H1 (cell line): ENCODE data around the gene AIPL1. TPM values are rescaled to one million over a fixed set of nuclear protein-coding genes. Genes with fewer than 3 reads are reported as not detected.

ENCODE experiments used
- ATF3 ChIP-seq: IDR thresholded peaks from 2 replicates; pipeline ENCODE4 v1.6.1; 2011; ENCODE audit warnings: low read depth, mild to moderate bottlenecking, low read length; ENCODE audit not compliant: insufficient read depth
- BCL11A ChIP-seq, 2 experiments: IDR thresholded peaks; one replicate each; pipeline ENCODE4 v1.6.1; 2011; ENCODE audit warnings: low read depth in 2 of 2, low read length in 2 of 2, mild to moderate bottlenecking in 2 of 2
- CTBP2 ChIP-seq: IDR thresholded peaks from 2 replicates; pipeline ENCODE4 v1.7.0; 2011; ENCODE audit warnings: borderline replicate concordance, mild to moderate bottlenecking, moderate library complexity, mixed read lengths, low read length; ENCODE audit not compliant: insufficient read depth, insufficient read length
- EGR1 ChIP-seq: IDR thresholded peaks from 2 replicates; pipeline ENCODE4 v1.6.1; 2011; ENCODE audit warnings: low read depth, low read length, borderline replicate concordance
- HDAC2 ChIP-seq, 2 experiments: fragments of 300-600 bp in 1 of 2; sonication (generic) in 1 of 2; IDR thresholded peaks; 2 replicates each; pipeline ENCODE4 v1.6.1; 2011 to 2012; ENCODE audit warnings: low read depth in 2 of 2, low read length in 2 of 2, mild to moderate bottlenecking in 2 of 2, moderate library complexity in 2 of 2, borderline replicate concordance in 1 of 2, inconsistent platforms in 1 of 2
- POLR2A ChIP-seq, 2 experiments: IDR thresholded peaks; 1 replicate in 1 of 2; 2 replicates in 1 of 2; pipeline ENCODE4 v1.6.1; 2011; ENCODE audit warnings: low read depth in 2 of 2, low read length in 2 of 2, mild to moderate bottlenecking in 2 of 2; ENCODE audit errors: control extremely low read depth in 1 of 2
- POU5F1 ChIP-seq: IDR thresholded peaks from 2 replicates; pipeline ENCODE4 v1.6.1; 2011; ENCODE audit warnings: low read depth, mild to moderate bottlenecking, low read length, moderate library complexity
- RBBP5 ChIP-seq: IDR thresholded peaks from 2 replicates; pipeline ENCODE4 v1.7.1; 2012; ENCODE audit warnings: low read depth, mild to moderate bottlenecking, inconsistent platforms, low read length, moderate library complexity, borderline replicate concordance
- SP1 ChIP-seq: IDR thresholded peaks from 2 replicates; pipeline ENCODE4 v1.6.1; 2011; ENCODE audit warnings: low read depth, low read length
- SP2 ChIP-seq: IDR thresholded peaks from 2 replicates; pipeline ENCODE4 v1.6.1; 2012; ENCODE audit warnings: mild to moderate bottlenecking, low read length, inconsistent platforms
- polyA plus RNA-seq, 7 experiments: library from polyadenylated mRNA; depleted of rRNA in 3 of 7; stranded (reverse) in 5 of 7; unstranded in 2 of 7; fragments of >200 nt in 5 of 7; fragments of 200-250 nt in 2 of 7; gene quantifications; 1 replicate in 5 of 7; 2 replicates in 1 of 7; 4 replicates in 1 of 7; pipeline versions ENCODE4 v1.2.1 to v1.2.3, GENCODE V29; 2011 to 2013; ENCODE audit warnings: missing spikeins in 2 of 7, mixed read lengths in 2 of 7
- total RNA-seq: library from RNA; stranded (reverse); fragmentation: NEBNext Ultra II Directional; extraction: Animal tissue kit (Norgen Biotek cat#: 25700); gene quantifications from 2 replicates; pipeline ENCODE4 v1.2.1, GENCODE V29; 2021

The AIPL1 gene
- total and polyA plus RNA-seq, 2 of the 8 experiments (the other 6 are each of a cell fraction or from before 2014, with no cell fraction given): 0.56 to 0.71 TPM

DNA sequence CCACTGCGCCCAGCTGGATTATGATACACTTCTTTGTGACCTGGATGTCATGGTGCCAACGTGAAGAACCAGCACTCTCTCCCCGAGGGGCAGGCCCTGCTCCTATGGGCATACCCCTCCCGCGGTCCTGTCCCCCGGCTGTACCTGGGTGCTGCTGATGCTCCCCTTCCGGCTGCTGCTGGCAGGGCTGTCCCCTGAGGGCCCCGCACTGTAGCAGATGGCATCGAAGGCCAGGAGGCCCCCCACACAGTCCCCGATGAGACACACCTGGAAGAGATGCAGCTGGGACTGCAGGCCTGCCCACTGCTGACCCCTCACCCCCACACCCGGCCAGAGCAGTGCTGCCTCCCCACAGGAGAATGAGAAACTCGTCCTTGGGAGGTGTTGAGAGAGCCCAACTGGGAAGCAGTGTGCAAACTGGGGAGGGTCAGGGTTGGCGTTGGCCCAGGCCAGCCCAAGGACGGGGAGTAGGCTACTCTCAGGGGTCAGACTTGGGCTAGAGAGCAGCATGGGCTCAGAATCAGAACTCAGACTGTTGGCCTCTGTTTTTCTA is 43.0 kb upstream of the AIPL1 start (continued):
- TF ChIP-seq ATF3: no peak
- no peak for TF ChIP-seq RBBP5
- TF ChIP-seq SP1: no peak
- no peak for TF ChIP-seq POU5F1
- no peak for TF ChIP-seq CTBP2
- TF ChIP-seq POLR2A (IDR thresholded peaks at IDR 0.05; ENCODE audit: control extremely low read depth in 1 of 2, low read depth in 2 of 2, low read length in 2 of 2): no peak
- TF ChIP-seq HDAC2 (IDR thresholded peaks at IDR 0.05; ENCODE audit: borderline replicate concordance in 1 of 2, low read depth in 2 of 2, low read length in 2 of 2): no peak
- TF ChIP-seq SP2: no peak
- no peak for TF ChIP-seq EGR1
- TF ChIP-seq BCL11A (IDR thresholded peaks at IDR 0.05; ENCODE audit: low read depth in 2 of 2, low read length in 2 of 2): no peak
